Bronchial epithelial cell (primary cell): ENCODE results near the gene KCTD1. TPM values are rescaled to one million over a fixed set of nuclear protein-coding genes. Genes with fewer than 3 reads are reported as not detected.

Experiments used
- DNase-seq: peaks from one replicate; pipeline ENCODE4 v3.0.0-alpha.2; 2010; ENCODE audit warnings: low read depth
- FAIRE-seq: peaks from 2 replicates; lab custom pipeline; 2011; peaks lifted over from hg19 to GRCh38; lab: Jason Lieb, UNC
- H3K27me3 ChIP-seq: 2 replicates; pipeline ENCODE4 v1.5.1; 2011; ENCODE audit warnings: low read length; ENCODE audit not compliant: control insufficient read depth, insufficient read depth
- H3K36me3 ChIP-seq: 2 replicates; pipeline ENCODE4 v1.5.1; 2011; ENCODE audit warnings: low read length; ENCODE audit not compliant: control insufficient read depth, insufficient read depth
- H3K4me3 ChIP-seq: 2 replicates; pipeline ENCODE4 v1.5.1; 2011; ENCODE audit warnings: mild to moderate bottlenecking, low read depth, low read length, control low read depth
- total RNA-seq: library from RNA; depleted of rRNA; stranded (reverse); fragments of >200 nt; gene quantifications from 2 replicates; pipeline ENCODE4 v1.2.1, GENCODE V29; 2014
- TF ChIP-seq, protein P1 (sequence below): IDR thresholded peaks from 2 replicates; pipeline ENCODE4 v1.5.1; 2011; ENCODE audit warnings: mild to moderate bottlenecking, moderate library complexity, low read length, control low read depth, inconsistent platforms; ENCODE audit not compliant: insufficient read depth, severe bottlenecking

KCTD1 gene
- total RNA-seq, 1 donor from 2014 or later: 16.6 TPM

DNA sequence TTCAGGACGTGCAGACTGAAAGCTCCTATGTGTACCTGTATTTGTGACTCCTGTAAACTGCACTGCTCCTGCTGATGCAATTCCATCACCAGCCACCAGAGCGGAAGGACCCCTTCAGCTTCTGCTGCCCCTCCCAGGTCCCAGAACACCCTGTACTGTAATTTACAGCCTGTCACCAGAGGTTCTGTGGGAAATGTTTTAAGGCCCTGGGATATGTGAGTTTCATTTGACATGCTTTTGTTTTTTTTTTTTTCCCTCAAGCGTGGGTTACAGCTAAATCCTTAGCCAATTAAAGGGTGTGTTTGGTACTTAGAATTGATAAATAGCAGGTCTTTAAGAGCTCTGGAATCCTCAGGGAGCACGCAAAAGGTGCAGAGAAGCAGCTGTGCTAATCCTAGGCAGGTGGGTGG is 79.4 kb downstream of the KCTD1 start:
- TF ChIP-seq, protein P1, sequence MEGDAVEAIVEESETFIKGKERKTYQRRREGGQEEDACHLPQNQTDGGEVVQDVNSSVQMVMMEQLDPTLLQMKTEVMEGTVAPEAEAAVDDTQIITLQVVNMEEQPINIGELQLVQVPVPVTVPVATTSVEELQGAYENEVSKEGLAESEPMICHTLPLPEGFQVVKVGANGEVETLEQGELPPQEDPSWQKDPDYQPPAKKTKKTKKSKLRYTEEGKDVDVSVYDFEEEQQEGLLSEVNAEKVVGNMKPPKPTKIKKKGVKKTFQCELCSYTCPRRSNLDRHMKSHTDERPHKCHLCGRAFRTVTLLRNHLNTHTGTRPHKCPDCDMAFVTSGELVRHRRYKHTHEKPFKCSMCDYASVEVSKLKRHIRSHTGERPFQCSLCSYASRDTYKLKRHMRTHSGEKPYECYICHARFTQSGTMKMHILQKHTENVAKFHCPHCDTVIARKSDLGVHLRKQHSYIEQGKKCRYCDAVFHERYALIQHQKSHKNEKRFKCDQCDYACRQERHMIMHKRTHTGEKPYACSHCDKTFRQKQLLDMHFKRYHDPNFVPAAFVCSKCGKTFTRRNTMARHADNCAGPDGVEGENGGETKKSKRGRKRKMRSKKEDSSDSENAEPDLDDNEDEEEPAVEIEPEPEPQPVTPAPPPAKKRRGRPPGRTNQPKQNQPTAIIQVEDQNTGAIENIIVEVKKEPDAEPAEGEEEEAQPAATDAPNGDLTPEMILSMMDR: peak; percentile 60
- no peak overlapping the region for H3K4me3 ChIP-seq
- FAIRE-seq (no peak), DNase-seq (no peak)
- peaks cover 14% of the 10 kb centered on the region for H3K36me3 ChIP-seq
- no peaks in the 10 kb centered on the region for H3K27me3 ChIP-seq

DNA sequence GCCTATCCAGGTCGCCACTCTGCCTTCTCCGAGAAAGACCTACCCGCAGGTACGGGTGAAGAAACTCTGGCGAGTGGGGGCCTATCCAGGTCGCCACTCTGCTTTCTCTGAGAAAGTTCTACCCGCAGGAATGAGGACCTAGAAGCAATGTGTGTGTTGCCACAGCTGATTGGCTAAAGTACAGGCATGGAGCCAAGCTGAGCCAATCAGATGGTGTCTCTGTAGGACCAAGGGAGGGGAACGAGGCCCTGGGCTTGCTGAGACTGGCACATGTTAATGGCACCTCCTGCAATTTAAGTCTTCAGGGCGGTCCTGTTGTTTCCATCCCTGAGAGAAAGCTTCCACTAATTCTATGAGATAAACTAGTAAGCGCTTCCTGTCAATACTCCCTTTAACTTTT is 82.3 kb downstream of the KCTD1 start:
- H3K36me3 ChIP-seq: peaks cover 10% of the 10 kb centered on the region
- H3K4me3 ChIP-seq: no peak overlapping the region
- TF ChIP-seq, protein P1: no peak
- FAIRE-seq (no peak), DNase-seq (no peak)
- no peaks in the 10 kb centered on the region for H3K27me3 ChIP-seq

DNA sequence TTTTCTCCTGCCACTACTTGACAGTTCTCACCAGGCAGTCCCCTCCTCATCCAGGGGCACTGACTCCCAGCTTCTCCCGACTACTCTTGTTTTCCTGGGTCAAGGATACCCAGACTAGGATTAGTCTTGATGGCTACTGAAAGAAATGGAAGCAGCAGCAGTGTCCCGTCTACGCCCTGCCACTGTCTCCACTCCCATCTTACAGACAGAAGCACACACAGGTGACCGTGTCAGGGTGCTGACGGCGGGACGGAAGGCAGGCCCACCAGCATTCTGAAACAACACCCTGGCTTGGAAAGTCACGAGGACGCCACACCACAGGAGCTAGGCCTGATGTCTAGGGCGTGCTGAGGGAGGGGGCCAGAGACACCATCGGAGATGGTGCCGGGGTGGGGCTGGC is 82.9 kb downstream of the KCTD1 start:
- DNase-seq (no peak), FAIRE-seq (no peak)
- Histone ChIP-seq H3K4me3 (no peak overlapping the region), H3K36me3 (peaks cover 8% of the 10 kb centered on the region), H3K27me3 (no peaks in the 10 kb centered on the region)
- TF ChIP-seq, protein P1: no peak

DNA sequence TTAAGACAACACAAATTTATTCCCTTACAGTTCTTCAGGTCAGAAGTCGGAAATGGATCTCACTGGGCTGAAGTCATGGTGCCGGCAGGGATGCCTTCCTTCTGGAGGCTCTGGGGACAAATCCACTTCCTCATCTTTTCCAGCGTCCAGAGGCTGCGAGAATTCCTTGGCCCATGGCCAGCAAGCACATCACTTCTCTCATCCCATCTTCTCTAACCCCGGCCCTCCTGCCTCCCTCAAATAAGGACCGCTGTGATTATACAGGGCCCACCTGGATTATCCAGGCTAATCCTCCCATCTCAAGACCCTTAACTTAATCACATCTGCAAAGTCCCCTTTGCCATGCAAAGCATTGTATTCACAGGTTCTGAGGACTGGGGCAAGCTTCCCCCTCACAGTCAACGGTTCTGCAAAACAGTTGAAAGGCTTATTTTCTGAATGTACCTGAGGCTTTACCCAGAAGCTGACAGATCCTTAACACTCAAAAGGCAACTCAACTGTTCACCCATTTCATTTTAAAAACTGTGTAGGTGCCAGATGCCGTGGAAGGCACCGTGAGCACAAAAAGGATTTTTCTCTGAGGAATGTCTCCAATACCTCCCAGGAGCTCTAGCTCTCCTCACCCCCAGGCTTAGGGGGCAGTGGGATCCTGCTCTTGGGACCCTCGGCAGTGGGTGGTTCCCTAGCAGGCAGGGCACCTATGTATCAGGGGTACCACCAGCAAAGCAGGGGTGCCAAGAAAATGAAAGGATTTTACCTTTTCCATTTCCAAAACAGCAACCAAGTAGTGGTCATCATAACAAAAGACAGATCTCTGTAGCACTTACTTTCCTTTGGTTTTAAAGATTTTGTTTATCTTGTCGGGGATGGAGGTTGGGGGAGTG is 84.0 kb downstream of the KCTD1 start:
- no peak for DNase-seq
- TF ChIP-seq, protein P1: no peak
- no peak for FAIRE-seq
- H3K4me3 ChIP-seq: no peak overlapping the region
- no peaks in the 10 kb centered on the region for H3K27me3 ChIP-seq
- peaks cover 10% of the 10 kb centered on the region for H3K36me3 ChIP-seq

- FAIRE-seq (no peak), DNase-seq (no peak)
- TF ChIP-seq, protein P1: no peak
- peaks cover 10% of the 10 kb centered on the region for H3K36me3 ChIP-seq
- no peak overlapping the region for H3K4me3 ChIP-seq
- H3K27me3 ChIP-seq: no peaks in the 10 kb centered on the region
These were observed 86.0 kb downstream of the KCTD1 start for GRCh38 chr18:26462355-26462754.

DNA sequence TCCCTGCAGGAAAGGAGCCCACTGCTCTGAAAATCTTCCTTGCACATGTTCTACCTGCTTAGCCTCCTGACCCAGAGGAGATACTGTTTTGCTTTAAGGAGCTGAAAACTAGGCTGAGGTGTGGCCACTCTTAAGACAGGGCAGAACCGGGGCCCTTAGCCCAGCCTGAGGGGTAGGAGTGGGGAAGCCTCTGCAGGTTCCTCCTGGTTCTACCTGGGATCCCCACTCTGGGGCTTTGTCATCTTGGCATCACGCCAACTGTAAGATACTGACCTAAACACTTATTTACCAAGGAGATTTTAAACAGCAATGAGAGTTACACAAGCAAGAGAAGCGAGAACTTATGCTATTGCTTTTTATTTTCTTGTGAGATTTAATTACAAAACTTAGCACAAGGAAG is 86.9 kb downstream of the KCTD1 start:
- peak; percentile 36 for DNase-seq
- H3K36me3 ChIP-seq: peaks cover 8% of the 10 kb centered on the region
- no peak for FAIRE-seq
- no peak overlapping the region for H3K4me3 ChIP-seq
- H3K27me3 ChIP-seq: no peaks in the 10 kb centered on the region
- TF ChIP-seq, protein P1: no peak
